Sigmoid colon (tissue), 4 donors: ENCODE data around the gene CDH18.

Source experiments
- CTCF ChIP-seq, 4 experiments: fragments of 450-650 bp in 3 of 4; fragments of 200-600 bp in 1 of 4; IDR thresholded peaks; one replicate each; pipeline ENCODE4 v1.5.1; 2016 to 2019; ENCODE audit warnings: antibody characterized with exemption in 4 of 4, mild to moderate bottlenecking in 3 of 4, moderate library complexity in 2 of 4
- POLR2A ChIP-seq, 2 donors: fragments of 450-650 bp; IDR thresholded peaks; one replicate each; pipeline ENCODE4 v1.6.1; 2016; ENCODE audit warnings: antibody characterized with exemption in 2 of 2, mild to moderate bottlenecking in 2 of 2, moderate library complexity in 2 of 2
- POLR2AphosphoS5 ChIP-seq, 4 donors: sonication (generic); formaldehyde crosslinking; IDR thresholded peaks; one replicate each; pipeline ENCODE4 v1.6.1; 2017; ENCODE audit warnings: antibody characterized with exemption in 4 of 4

- TF ChIP-seq POLR2A (IDR thresholded peaks at IDR 0.05) (no peak), CTCF (IDR thresholded peaks at IDR 0.05) (no peak), POLR2AphosphoS5 (IDR thresholded peaks at IDR 0.05) (no peak)
These were observed 441.5 kb downstream of the CDH18 start for GRCh38 chr5:19546521-19546920.
